ENCODE results near the gene IL20. TPM values are rescaled to one million over a fixed set of nuclear protein-coding genes. Genes with fewer than 3 reads are reported as not detected.
A peak's percentile ranks its signal among the peaks of the same experiment; 100 is the strongest.

Gene IL20
- total RNA-seq, 1 donor from 2014 or later = not detected

DNA sequence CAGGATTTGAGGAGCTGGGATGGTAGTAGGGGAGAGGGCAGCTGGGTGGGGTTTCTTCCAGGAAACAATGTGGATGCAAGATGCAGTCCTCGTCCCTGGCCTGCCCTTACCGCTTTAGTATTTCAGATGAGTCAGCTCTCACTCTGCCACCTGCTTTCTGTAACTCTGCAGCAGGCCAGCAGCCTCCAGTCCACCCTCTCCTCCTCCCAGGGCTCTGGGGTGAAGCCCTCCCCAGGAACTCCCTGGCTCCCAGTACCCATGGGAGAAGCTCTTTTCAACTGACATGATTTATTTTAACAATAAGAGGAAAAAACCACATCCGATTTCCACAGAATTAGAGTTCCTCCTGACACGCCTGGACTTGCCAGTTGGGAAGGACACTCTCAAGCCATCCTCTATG, 39.0 kb upstream of the IL20 start:
- no peaks in the 10 kb centered on the region for H3K36me3 Mint-ChIP-seq (ENCODE audit: low read depth)
- peaks cover 5% of the 10 kb centered on the region for H3K27me3 Mint-ChIP-seq (ENCODE audit: low read depth)
- no peaks in the 10 kb centered on the region for H3K9me3 Mint-ChIP-seq
- H3K27ac Mint-ChIP-seq (ENCODE audit: unreplicated experiment) = no peak overlapping the region
- no peaks in the 10 kb centered on the region for H3K4me1 Mint-ChIP-seq
- DNase-seq (ENCODE audit: low read depth, low spot score) = no peak
- no peak overlapping the region for H3K4me3 Mint-ChIP-seq
- TF ChIP-seq, protein P1, sequence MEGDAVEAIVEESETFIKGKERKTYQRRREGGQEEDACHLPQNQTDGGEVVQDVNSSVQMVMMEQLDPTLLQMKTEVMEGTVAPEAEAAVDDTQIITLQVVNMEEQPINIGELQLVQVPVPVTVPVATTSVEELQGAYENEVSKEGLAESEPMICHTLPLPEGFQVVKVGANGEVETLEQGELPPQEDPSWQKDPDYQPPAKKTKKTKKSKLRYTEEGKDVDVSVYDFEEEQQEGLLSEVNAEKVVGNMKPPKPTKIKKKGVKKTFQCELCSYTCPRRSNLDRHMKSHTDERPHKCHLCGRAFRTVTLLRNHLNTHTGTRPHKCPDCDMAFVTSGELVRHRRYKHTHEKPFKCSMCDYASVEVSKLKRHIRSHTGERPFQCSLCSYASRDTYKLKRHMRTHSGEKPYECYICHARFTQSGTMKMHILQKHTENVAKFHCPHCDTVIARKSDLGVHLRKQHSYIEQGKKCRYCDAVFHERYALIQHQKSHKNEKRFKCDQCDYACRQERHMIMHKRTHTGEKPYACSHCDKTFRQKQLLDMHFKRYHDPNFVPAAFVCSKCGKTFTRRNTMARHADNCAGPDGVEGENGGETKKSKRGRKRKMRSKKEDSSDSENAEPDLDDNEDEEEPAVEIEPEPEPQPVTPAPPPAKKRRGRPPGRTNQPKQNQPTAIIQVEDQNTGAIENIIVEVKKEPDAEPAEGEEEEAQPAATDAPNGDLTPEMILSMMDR (conservative IDR thresholded peaks at IDR 0.05) = no peak

DNA sequence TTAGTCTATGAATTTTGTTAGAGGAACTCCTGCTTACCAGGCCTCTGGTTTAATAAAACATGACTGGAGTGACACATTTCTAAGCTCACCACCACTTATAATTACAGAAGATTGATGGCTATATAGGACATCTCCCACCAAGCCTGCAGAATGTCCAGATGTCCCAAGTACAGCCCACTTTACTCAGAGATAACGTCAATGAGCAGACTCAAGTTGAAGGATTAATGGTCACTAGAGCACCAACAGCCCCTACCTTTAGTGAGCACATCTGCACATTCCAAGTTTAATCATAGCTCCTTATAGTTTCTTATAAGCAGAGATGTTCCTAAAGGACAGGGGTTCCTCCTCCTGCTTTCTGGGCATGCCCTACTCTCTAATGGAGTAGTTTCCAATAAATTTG, 37.4 kb upstream of the IL20 start:
- Mint-ChIP-seq H3K4me1 (no peaks in the 10 kb centered on the region), H3K4me3 (no peak overlapping the region), H3K27me3 (ENCODE audit: low read depth) (peaks cover 9% of the 10 kb centered on the region), H3K27ac (ENCODE audit: unreplicated experiment) (no peak overlapping the region), H3K36me3 (ENCODE audit: low read depth) (no peaks in the 10 kb centered on the region), H3K9me3 (no peaks in the 10 kb centered on the region)
- TF ChIP-seq, protein P1 (conservative IDR thresholded peaks at IDR 0.05) = no peak
- no peak for DNase-seq (ENCODE audit: low read depth, low spot score)

DNA sequence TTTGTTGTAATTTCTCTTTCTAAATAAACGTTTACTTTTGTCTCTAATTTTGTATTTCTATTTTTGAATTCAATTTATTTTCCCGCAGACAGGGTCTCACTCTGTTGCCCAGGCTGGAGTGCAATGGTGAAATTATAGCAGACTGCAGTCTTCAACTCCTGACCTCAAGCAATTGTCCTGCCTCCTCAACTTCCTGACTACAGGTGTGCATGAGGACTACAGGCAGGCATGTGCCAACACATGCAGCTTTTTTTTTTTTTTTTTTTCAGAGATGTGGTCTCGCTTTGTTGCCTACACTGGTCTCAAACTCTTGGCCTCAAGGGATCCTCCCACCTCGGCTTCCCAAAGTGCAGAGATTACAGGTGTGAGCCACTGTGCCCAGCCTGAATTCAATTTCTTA, 36.7 kb upstream of the IL20 start:
- no peak for DNase-seq (ENCODE audit: low read depth, low spot score)
- Mint-ChIP-seq H3K27ac (ENCODE audit: unreplicated experiment) (no peak overlapping the region), H3K27me3 (ENCODE audit: low read depth) (peaks cover 13% of the 10 kb centered on the region), H3K4me1 (no peaks in the 10 kb centered on the region), H3K36me3 (ENCODE audit: low read depth) (no peaks in the 10 kb centered on the region), H3K4me3 (no peak overlapping the region), H3K9me3 (no peaks in the 10 kb centered on the region)
- TF ChIP-seq, protein P1 (conservative IDR thresholded peaks at IDR 0.05) = peak; percentile 15

DNA sequence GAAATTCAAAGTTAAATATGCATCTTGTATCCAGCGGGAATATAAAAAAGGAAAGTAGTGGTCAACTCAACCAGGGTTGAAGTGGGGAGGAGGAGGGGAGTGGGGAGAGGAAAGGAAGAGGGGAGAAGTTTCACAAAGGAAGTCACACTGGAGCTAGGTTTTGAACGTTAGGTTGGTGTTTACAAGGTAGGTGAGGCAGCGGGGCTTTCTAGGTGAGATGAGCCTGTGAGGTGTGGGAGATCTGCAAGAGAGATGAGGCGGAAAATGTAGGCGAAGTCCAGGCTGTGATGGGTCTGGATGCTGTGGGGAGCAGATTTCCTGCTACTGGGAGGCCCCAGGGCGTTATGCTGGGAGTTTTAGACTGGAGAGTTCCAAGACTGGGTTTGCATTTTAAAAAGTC, 36.1 kb upstream of the IL20 start:
- H3K4me1 Mint-ChIP-seq = no peaks in the 10 kb centered on the region
- H3K27me3 Mint-ChIP-seq (ENCODE audit: low read depth) = peaks cover 16% of the 10 kb centered on the region
- H3K27ac Mint-ChIP-seq (ENCODE audit: unreplicated experiment) = no peak overlapping the region
- H3K4me3 Mint-ChIP-seq = no peak overlapping the region
- H3K9me3 Mint-ChIP-seq = no peaks in the 10 kb centered on the region
- no peaks in the 10 kb centered on the region for H3K36me3 Mint-ChIP-seq (ENCODE audit: low read depth)
- TF ChIP-seq, protein P1 (conservative IDR thresholded peaks at IDR 0.05) = no peak
- DNase-seq (ENCODE audit: low read depth, low spot score) = no peak

DNA sequence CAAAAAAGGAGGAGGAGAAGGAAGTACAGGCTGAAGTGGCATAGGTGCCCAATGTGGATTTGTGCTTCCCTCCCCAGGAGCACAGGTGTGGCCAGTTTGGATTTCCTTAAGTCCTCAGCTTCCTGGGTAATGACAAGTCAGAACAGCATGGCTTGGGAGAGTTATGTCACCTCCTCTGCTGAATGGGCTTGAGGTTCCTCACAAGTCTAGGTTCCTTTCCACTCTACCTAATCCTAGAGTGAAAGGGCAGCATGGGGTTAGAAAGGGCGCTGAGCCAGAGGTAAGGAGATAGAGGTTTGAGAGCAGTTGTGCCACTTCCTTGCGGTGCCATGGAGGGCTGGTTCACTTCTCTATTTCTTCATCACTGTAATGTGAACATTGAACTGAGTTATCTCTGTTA, 35.5 kb upstream of the IL20 start:
- Mint-ChIP-seq H3K36me3 (ENCODE audit: low read depth) (no peaks in the 10 kb centered on the region), H3K9me3 (no peaks in the 10 kb centered on the region), H3K4me3 (no peak overlapping the region), H3K4me1 (no peaks in the 10 kb centered on the region), H3K27me3 (ENCODE audit: low read depth) (peaks cover 21% of the 10 kb centered on the region), H3K27ac (ENCODE audit: unreplicated experiment) (no peak overlapping the region)
- TF ChIP-seq, protein P1 (conservative IDR thresholded peaks at IDR 0.05) = no peak
- no peak for DNase-seq (ENCODE audit: low read depth, low spot score)

DNA sequence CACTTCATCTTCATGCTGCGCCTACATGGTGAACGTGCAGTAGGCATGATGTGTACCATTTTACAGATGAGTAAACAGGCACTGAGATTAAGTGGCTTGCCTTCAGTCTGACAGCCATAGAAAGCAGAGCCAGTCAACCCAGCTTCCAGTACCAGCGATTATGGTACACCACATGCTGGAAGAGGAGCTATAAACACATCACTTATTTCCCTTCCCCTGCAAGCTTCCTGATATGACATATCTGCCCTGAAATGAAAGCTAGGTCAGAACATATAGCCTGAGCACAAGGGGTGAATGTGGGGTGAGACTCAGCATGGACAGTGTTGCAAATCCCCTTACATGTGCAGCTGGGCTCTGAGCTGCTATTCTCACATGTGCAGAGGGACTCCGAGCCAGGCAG, 33.8 kb upstream of the IL20 start:
- TF ChIP-seq, protein P1 (conservative IDR thresholded peaks at IDR 0.05) = no peak
- Mint-ChIP-seq H3K27me3 (ENCODE audit: low read depth) (peaks cover 23% of the 10 kb centered on the region), H3K4me1 (no peaks in the 10 kb centered on the region), H3K36me3 (ENCODE audit: low read depth) (no peaks in the 10 kb centered on the region), H3K27ac (ENCODE audit: unreplicated experiment) (no peak overlapping the region), H3K4me3 (no peak overlapping the region), H3K9me3 (no peaks in the 10 kb centered on the region)
- no peak for DNase-seq (ENCODE audit: low read depth, low spot score)

Measured in neural crest cell (in vitro differentiated cells).